Omental fat pad (tissue), 4 donors: ENCODE measurements around the gene FGF12. TPM values are rescaled to one million over a fixed set of nuclear protein-coding genes. Genes with fewer than 3 reads are reported as not detected.

Experiments
- ATAC-seq: fragments of 150-250 bp; one replicate; pipeline ENCODE4 v1.9.1; 2016; ENCODE audit warnings: mild to moderate bottlenecking, moderate library complexity; ENCODE audit not compliant: low FRiP score
- DNase-seq: peaks from one replicate; pipeline ENCODE4 v3.0.0-alpha.2; 2019; ENCODE audit warnings: low spot score
- small RNA-seq: library from RNA; depleted of rRNA; stranded (forward); fragments of <200 nt; gene quantifications from one replicate; pipeline ENCODE3, GENCODE V24; 2016
- total RNA-seq, 4 donors: library from RNA; depleted of rRNA; stranded (reverse); fragments of >200 nt; gene quantifications; one replicate each; pipeline ENCODE4 v1.1.0, GENCODE V29; 2016
- TF ChIP-seq, protein P1 (sequence below), 3 donors: fragments of 450-650 bp; IDR thresholded peaks; one replicate each; pipeline ENCODE4 v1.5.1; 2016 to 2017; ENCODE audit warnings: antibody characterized with exemption in 3 of 3, mild to moderate bottlenecking in 3 of 3, moderate library complexity in 2 of 3

FGF12 gene
- total RNA-seq, 4 donors from 2014 or later: 2.4 to 9.3 (median 2.9) TPM

DNA sequence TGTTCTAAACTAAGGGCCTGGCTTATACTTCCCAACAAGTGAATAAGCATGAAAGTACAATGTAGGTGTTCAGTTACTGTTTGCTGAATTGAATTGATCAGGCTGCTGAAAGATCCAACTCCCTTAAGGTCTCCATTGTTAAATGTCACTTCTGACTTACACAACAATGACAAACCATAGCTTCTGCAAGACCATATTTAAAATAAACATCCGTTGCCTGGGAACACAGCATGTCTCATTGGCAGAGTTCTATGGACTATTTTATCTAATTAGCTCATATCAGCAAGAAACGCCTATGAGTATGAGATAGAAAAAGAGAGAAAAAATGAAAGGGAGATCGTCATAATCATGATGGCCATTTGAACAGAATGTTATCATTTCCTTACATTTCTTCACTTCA is 605.4 kb downstream of the FGF12 start:
- TF ChIP-seq, protein P1, sequence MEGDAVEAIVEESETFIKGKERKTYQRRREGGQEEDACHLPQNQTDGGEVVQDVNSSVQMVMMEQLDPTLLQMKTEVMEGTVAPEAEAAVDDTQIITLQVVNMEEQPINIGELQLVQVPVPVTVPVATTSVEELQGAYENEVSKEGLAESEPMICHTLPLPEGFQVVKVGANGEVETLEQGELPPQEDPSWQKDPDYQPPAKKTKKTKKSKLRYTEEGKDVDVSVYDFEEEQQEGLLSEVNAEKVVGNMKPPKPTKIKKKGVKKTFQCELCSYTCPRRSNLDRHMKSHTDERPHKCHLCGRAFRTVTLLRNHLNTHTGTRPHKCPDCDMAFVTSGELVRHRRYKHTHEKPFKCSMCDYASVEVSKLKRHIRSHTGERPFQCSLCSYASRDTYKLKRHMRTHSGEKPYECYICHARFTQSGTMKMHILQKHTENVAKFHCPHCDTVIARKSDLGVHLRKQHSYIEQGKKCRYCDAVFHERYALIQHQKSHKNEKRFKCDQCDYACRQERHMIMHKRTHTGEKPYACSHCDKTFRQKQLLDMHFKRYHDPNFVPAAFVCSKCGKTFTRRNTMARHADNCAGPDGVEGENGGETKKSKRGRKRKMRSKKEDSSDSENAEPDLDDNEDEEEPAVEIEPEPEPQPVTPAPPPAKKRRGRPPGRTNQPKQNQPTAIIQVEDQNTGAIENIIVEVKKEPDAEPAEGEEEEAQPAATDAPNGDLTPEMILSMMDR (IDR thresholded peaks at IDR 0.05): no peak
- ATAC-seq (no peak), DNase-seq (no peak)

DNA sequence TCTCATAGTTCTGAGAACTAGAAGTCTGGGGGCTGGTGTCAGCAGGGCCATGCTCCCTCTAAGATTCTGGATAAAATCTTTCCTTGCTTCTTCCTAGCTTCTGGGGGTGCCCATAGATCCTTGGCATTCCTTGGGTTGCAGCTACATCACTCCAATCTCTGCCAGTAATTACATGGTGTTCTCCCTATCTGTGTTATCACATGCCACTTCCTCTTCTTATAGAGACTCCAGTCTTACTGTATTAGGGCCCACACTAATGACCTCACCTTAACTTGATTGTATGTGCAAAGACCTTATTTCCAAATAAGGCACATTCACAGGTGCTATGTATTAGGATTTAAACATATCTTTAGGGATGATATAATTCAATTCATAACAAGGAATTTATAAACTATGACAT is 618.5 kb downstream of the FGF12 start:
- DNase-seq (no peak), ATAC-seq (no peak)
- TF ChIP-seq, protein P1 (IDR thresholded peaks at IDR 0.05): no peak

DNA sequence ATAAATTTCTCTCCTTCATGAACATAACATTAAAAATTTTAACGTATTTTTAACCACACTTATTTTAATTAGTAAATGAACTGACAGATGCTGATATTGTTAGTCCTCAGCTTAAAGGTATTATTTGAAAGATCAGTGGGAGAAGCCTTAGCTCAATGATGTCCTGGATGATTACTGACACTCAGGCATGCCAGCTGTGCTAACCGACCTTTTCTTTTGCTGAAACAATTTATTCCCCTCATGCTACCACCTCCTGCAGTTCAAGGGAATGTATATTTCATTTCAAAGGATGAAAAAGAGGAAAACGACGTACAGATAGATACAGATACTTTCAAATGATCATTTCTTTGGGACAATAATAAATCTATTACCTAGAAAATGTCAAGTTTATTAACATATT is 620.8 kb downstream of the FGF12 start:
- TF ChIP-seq, protein P1 (IDR thresholded peaks at IDR 0.05): no peak
- no peak for DNase-seq
- no peak for ATAC-seq

DNA sequence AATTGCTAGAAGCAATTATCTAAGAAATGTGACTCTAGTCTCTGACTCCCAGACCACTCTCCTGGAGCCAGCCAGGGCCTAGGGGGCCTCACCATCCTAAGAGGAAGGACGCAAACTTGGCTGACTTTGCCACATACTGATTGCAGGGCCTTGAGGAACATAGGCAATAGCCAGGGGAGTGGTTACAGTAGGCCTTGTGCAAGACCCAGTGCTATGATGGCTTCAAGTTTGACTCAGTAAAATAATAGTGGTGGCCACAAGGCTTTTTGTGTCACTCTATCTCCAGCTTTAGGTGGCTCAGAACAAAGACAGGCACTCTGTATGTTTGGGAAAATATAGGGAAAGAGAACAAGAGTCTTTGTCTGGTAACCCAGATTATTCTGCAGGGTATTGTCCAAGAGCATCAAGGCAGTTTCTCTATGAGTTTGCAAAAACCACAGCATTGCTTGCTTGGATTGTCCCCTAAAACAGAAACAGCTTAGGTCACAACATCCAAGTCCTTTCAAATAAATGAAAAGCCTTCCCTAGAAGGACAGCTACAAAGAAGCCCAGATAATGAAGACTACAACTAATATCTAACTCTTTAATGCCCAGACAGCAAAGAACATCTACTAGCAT is 634.8 kb downstream of the FGF12 start:
- ATAC-seq (no peak), DNase-seq (no peak)
- TF ChIP-seq, protein P1 (IDR thresholded peaks at IDR 0.05): no peak

DNA sequence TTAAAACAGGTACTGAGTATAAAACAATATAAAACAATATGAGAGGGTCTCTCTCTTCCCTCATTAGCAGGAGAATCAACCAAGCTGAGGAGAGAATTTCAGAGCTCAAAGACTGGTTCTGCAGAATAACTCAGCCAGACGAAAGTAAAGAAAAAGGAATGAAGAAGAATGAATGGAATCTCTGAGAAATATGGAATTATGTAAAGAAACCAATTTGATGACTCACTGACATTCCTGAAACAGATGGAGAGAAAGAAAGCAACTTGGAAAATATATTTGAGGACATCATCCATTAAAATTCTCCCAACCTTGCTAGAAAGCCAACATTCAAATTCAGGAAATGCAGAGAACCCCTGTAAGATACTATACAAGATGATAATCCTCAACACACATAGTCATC is 635.5 kb downstream of the FGF12 start:
- TF ChIP-seq, protein P1 (IDR thresholded peaks at IDR 0.05): no peak
- DNase-seq: no peak
- no peak for ATAC-seq

DNA sequence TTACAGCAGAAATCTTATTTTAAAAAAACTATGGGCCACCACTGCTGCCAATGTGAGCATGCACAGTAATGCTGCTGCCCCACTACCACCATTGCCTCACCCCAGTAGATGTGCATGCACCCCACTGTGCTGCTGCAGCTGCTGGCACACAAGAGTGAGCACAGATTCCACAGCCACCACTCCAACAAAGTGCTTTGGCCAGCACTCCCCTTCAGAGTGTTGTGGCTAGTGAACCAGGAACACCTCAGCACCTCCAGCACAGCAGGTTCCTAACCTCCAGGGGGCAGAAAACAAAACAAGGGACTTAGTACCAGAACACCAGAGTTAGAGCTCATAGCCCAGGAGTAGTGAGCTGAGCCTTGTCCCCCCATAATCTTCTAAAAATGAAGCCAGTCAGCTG is 636.8 kb downstream of the FGF12 start:
- ATAC-seq: no peak
- no peak for DNase-seq
- TF ChIP-seq, protein P1 (IDR thresholded peaks at IDR 0.05): no peak

Small RNA genes within 50 kb of the gene (small RNA-seq; reads per million reads assigned to genes)
- gene RF01210 (not detected), gene RNU1-20P (not detected)

Other genes with a start within 250 kb of the FGF12 start
- gene MB21D2, start 190.3 kb upstream of the FGF12 start, total RNA-seq: 10 to 100 TPM in 1 of 4 donors, 1 to 10 TPM in 3; 3.5 to 18.2 (median 5.2) TPM